Fibroblast of gingiva (primary cell): ENCODE results near the gene RASL10B.

ENCODE experiments used
- DNase-seq: peaks from one replicate; pipeline ENCODE4 v3.0.0-alpha.2; 2011; ENCODE audit warnings: low read depth

Gene RASL10B

GRCh38 chr17:35717475-35717874, 14.0 kb upstream of the RASL10B start:
- DNase-seq = no peak

- no peak for DNase-seq
Measured at GRCh38 chr17:35723735-35724134, 7.7 kb upstream of the RASL10B start.

GRCh38 chr17:35725058-35725457, 6.4 kb upstream of the RASL10B start:
- no peak for DNase-seq

- DNase-seq = no peak
Measured at GRCh38 chr17:35725802-35726126, 5.7 kb upstream of the RASL10B start.

- DNase-seq = peak; percentile 95
Measured at GRCh38 chr17:35726127-35726952, 5.1 kb upstream of the RASL10B start.

GRCh38 chr17:35726953-35727460, 4.4 kb upstream of the RASL10B start:
- DNase-seq = peak; percentile 35

- no peak for DNase-seq
Measured at GRCh38 chr17:35727635-35728034, 3.8 kb upstream of the RASL10B start.

GRCh38 chr17:35728551-35728950, 2.9 kb upstream of the RASL10B start:
- DNase-seq = no peak

- no peak for DNase-seq
Measured at GRCh38 chr17:35729405-35729833, 2.0 kb upstream of the RASL10B start.

GRCh38 chr17:35730400-35731005, 936 bp upstream of the RASL10B start:
- DNase-seq = no peak

- DNase-seq = no peak
Measured at GRCh38 chr17:35731917-35732805, 722 bp downstream of the RASL10B start.

- no peak for DNase-seq
Measured at GRCh38 chr17:35732806-35733136, 1.3 kb downstream of the RASL10B start.

GRCh38 chr17:35733366-35733765, 1.9 kb downstream of the RASL10B start:
- no peak for DNase-seq

GRCh38 chr17:35734396-35734795, 3.0 kb downstream of the RASL10B start:
- no peak for DNase-seq

- DNase-seq = no peak
Measured at GRCh38 chr17:35735036-35735805, 3.8 kb downstream of the RASL10B start.

GRCh38 chr17:35736236-35736635, 4.8 kb downstream of the RASL10B start:
- DNase-seq = no peak

- DNase-seq = no peak
Measured at GRCh38 chr17:35738519-35739133, 7.2 kb downstream of the RASL10B start.

- DNase-seq = no peak
Measured at GRCh38 chr17:35740216-35740615, 8.8 kb downstream of the RASL10B start.

- peak; percentile 13 for DNase-seq
Measured at GRCh38 chr17:35740997-35741931, 9.8 kb downstream of the RASL10B start.

GRCh38 chr17:35742496-35742895, 11.1 kb downstream of the RASL10B start:
- DNase-seq = no peak
